CD4-positive, alpha-beta T cell treated with Interleukin-15 for 4 hours (primary cell): ENCODE measurements around the gene CCSER2.
A peak's percentile ranks its signal among the peaks of the same experiment; 100 is the strongest.
"Not testable (repeated sequence)": the region's sequence is repeated elsewhere in the genome, so short reads cannot be mapped to it uniquely, and the experiment has no call there.

ENCODE experiments used
- DNase-seq: peaks from one replicate; pipeline ENCODE4 v3.0.0-alpha.2; 2020; ENCODE audit warnings: low spot score

CCSER2 gene

DNA sequence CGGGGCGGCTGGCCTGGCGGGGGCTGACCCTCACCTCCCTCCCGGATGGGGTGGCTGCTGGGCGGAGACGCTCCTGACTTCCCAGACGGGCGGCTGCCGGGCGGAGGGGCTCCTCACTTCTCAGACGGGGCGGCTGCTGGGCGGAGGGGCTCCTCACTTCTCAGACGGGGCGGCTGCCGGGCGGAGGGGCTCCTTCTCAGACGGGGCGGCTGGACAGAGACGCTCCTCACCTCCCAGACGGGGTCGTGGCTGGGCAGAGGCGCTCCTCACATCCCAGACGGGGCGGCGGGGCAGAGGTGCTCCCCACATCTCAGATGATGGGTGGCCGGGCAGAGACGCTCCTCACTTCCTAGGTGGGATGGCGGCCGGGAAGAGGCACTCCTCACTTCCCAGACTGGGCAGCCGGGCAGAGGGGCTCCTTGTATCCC, 19.2 kb downstream of the CCSER2 start:
- DNase-seq = not testable (repeated sequence)

GRCh38 chr10:84348447-84348846, 20.1 kb downstream of the CCSER2 start:
- no peak for DNase-seq

DNA sequence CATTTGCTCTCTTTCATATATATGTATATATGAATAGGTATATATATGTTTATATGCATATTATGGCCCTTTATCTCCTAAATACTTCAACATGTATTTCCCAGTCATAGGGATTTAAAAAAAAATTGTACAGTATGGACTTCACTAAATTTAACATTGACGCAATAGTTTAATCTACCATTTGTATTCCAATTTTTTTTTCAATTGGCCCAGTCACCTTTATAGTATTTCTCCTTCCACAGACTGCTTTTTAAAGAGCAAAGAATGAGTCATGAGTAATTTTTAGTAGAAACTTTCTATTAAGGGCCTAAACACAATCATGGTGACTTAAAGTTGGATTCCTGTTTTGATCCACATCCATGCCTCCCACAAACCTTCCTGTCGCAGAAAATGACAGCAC, 20.5 kb downstream of the CCSER2 start:
- no peak for DNase-seq

DNA sequence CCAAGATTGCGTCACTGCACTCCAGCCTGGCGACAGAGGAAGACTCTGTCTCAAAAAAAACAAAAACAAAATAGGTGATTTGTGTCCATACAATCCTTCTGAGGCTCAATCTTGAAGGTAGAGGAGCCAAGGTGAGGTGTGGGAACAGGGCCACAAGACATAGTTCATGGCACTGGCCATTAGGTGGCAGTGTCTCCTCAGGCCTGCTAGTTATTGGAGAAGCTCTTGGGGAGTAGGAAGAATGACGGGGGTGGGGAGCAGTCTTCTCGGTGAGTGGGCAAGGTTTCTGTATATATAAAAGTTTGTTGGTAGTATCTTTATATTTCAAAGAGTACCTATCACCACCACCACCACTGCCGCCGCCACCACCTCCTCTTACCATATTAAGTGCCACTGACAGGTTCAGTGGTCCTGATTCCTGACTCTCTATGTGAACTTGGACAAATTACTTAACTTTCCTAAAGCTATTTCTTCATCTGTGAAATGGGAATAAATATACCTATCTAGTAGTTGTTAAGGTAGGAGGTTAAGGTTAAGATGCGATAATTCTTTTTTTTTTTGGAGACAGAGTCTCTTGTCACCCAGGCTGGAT, 24.0 kb downstream of the CCSER2 start:
- DNase-seq = peak; percentile 71

GRCh38 chr10:84353052-84353803, 24.8 kb downstream of the CCSER2 start:
- no peak for DNase-seq

GRCh38 chr10:84354623-84355022, 26.2 kb downstream of the CCSER2 start:
- no peak for DNase-seq

DNA sequence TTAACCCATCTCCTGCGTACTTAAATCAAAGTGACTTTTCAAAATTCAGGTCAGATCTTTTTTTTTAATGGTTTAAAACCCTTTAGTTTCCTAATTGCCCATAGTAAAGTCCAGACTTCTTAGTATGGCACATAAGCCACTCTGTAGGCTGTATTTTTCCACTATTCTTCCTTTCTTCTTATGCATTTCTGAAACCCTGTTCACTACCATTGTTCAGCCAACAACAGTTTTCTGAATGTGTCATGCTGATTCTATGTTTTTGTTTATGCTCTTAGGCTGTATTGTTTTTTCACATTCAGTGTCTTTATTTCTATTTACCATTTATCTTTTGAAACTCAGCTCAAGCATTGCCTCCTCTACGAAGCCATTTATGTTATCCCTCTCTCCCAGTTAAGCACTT, 26.7 kb downstream of the CCSER2 start:
- DNase-seq = no peak

DNA sequence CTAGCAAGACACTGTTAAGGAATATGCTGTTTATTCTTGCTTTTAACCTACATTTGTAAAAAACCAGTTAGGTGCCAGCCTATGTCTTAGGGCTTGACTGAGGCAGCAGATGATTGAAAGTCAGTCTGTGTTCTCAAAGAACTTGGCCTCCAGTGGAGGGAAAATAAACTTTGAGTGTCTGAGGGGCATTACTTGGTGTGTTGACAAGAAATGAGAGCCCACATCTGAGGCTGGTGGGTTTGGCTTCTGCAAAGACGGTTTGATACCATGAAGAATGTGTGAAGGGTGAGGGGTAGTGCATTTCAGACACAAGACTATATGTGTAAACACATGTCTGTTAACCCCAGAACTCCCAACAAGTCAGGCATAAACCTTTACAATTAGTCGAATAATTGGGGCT, 28.5 kb downstream of the CCSER2 start:
- DNase-seq = peak; percentile 21

DNA sequence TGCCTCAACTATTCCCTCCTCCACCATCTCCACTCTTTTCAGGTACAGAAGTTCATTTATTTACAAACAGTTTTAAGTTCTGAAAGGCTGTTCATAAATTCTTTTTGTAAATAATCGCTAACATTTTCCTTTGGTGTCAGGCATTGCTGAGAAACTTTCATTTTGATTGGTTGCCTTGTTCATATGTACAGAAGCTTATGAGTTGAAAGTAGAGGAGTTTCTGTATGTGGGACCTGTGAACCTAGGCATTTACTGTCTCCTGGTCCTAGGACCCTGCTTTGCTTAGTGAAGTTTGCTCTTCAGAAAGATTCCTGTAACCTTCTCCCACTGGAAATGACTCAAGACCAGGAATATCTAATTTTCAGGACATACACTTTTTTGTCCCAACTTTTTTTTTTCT, 30.4 kb downstream of the CCSER2 start:
- no peak for DNase-seq

DNA sequence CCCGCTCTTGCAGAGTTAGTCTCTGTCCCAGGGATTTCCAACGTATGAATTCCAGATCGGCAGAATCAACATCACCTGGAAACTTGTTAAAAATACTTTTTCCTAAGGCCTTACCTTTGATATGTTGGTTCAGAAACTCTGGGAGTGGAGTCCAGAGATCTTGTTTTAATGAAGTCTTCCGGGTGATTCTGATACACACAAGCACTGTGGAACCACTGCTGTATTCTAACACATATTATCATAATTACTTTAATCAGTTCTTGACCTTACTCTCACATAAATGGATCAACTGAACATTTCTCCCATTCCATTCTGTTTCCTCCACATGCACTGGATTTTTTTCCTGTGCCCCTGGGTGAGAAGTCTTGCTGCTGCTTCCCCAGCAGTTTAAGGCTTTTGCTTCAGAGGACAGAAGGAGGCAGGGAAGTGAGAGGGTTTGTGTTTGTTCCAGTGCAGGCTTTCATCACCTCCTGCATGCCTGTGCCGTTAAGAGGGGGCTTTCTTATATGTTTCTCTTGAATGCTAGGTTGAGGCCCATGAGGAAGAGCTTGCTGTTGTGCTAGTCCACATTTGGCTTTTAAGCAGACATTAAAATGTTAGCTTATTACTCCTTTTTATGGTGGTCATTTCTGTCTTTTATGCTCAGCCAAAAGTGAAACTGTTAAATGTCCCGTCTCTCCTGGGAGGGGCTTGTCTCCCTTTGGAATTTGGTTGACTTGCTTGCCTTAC, 32.4 kb downstream of the CCSER2 start:
- no peak for DNase-seq

- DNase-seq = no peak
These were observed 37.0 kb downstream of the CCSER2 start for GRCh38 chr10:84365335-84365881.

- no peak for DNase-seq
These were observed 37.7 kb downstream of the CCSER2 start for GRCh38 chr10:84366041-84366440.

- no peak for DNase-seq
These were observed 38.9 kb downstream of the CCSER2 start for GRCh38 chr10:84367256-84367655.

GRCh38 chr10:84368828-84369227, 40.4 kb downstream of the CCSER2 start:
- DNase-seq = no peak

GRCh38 chr10:84370283-84370682, 41.9 kb downstream of the CCSER2 start:
- no peak for DNase-seq

GRCh38 chr10:84371944-84372343, 43.6 kb downstream of the CCSER2 start:
- no peak for DNase-seq

DNA sequence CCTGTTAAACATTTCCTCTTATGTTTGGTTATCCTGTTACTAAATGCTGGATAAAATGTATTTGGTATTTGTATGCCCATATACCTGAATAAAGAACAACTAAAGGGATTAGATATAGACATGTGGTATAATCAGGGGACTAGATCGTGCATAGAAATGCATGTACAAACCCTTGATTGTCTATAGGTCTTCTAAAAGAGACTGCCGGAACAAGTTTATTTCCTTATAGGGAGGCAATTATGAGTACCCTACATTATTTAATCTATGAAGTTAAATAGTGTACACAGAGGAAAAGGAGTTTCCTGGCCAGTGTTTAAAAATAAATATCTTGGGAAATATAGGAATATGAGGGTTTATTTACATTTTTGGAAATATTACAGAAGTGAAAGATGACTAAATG, 44.6 kb downstream of the CCSER2 start:
- no peak for DNase-seq

GRCh38 chr10:84374455-84374854, 46.1 kb downstream of the CCSER2 start:
- no peak for DNase-seq

DNA sequence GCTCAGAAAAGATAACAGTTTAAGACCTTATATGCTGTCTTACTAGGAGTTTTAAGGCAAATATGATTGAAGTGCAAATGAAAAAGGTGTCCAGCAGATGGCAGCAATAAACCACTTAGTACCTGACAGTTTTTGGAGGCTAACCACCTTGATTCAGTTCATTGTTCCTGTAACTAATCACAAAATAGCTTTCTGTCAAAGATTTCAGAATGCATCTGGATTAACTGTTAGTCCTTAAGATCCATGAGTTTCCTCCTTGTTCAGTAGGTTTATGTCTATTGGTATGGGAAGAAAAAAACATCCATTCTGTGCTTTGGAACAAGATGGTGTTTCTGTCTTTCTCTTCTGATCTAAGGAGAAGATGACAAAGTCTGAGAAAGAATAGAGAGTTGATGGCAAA, 46.6 kb downstream of the CCSER2 start:
- DNase-seq = peak; percentile 63

- no peak for DNase-seq
These were observed 47.5 kb downstream of the CCSER2 start for GRCh38 chr10:84375881-84376280.

GRCh38 chr10:84388148-84388547, 59.8 kb downstream of the CCSER2 start:
- DNase-seq = no peak

DNA sequence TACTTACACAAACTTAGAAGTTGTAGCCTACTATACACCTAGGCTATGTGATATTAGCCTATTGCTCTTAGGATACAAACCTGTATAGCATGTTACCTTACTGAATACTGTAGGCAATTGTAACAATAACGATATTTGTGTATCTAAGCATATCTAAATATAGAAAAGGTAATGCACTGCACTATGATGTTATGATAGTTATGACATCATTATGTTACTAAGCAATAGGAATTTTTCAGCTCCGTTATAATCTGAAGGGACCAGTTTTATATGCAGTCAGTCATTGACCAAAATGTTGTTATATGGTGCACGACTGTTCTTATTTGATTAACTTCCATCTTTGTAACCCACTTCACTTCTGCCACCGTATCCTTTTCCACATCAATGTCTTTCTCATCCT, 62.0 kb downstream of the CCSER2 start:
- DNase-seq = no peak

- no peak for DNase-seq
These were observed 62.9 kb downstream of the CCSER2 start for GRCh38 chr10:84391326-84391725.
